Measurements from ENCODE around the gene CLEC20A.

Gene CLEC20A

DNA sequence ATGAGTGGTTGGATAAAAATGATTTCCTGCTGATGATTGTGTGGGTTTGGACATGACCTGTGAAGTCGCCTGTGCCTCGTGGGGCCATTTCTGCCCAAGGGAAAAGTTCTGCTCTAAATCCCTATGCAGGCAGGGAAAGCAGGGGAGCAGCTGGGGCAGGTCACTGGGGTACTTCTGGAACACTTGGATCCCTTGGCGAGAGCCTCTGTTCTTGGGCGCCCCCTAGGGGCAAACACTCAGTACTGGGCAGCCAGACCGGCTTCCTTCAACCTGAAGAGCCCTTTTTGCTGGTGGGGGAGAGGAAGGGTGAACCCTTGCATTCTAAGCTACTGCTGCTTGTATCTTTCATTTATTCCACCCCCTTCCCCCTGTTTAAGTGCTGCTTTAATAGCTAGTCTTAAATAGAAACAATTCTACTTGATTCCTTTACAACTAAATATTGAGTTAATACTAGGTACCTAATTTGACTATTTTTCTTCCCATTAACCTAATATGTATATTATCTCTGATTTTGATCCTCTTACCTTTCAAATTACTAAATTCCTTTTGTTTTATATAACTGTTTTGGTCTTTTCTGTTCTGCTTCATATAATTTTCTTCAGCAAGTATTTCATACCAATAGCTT lies 5.1 kb upstream of the CLEC20A start:
- TF ChIP-seq SIN3A (IDR thresholded peaks at IDR 0.05; ENCODE audit: borderline replicate concordance, insufficient read depth, low read length) = no peak
- no peak for TF ChIP-seq FOXP2 (optimal IDR thresholded peaks at IDR 0.05; ENCODE audit: borderline replicate concordance, extremely low read depth, extremely low read length, insufficient read depth)
- TF ChIP-seq, protein P1, sequence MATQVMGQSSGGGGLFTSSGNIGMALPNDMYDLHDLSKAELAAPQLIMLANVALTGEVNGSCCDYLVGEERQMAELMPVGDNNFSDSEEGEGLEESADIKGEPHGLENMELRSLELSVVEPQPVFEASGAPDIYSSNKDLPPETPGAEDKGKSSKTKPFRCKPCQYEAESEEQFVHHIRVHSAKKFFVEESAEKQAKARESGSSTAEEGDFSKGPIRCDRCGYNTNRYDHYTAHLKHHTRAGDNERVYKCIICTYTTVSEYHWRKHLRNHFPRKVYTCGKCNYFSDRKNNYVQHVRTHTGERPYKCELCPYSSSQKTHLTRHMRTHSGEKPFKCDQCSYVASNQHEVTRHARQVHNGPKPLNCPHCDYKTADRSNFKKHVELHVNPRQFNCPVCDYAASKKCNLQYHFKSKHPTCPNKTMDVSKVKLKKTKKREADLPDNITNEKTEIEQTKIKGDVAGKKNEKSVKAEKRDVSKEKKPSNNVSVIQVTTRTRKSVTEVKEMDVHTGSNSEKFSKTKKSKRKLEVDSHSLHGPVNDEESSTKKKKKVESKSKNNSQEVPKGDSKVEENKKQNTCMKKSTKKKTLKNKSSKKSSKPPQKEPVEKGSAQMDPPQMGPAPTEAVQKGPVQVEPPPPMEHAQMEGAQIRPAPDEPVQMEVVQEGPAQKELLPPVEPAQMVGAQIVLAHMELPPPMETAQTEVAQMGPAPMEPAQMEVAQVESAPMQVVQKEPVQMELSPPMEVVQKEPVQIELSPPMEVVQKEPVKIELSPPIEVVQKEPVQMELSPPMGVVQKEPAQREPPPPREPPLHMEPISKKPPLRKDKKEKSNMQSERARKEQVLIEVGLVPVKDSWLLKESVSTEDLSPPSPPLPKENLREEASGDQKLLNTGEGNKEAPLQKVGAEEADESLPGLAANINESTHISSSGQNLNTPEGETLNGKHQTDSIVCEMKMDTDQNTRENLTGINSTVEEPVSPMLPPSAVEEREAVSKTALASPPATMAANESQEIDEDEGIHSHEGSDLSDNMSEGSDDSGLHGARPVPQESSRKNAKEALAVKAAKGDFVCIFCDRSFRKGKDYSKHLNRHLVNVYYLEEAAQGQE (IDR thresholded peaks at IDR 0.05; ENCODE audit: insufficient read depth in 1 of 2, low read depth in 2 of 2, low read length in 2 of 2) = no peak
- no peak for TF ChIP-seq TAF1 (IDR thresholded peaks at IDR 0.05; ENCODE audit: borderline replicate concordance, insufficient read depth, low read length)
- TF ChIP-seq POLR2AphosphoS5 (IDR thresholded peaks at IDR 0.05; ENCODE audit: low read depth, low read length) = no peak

DNA sequence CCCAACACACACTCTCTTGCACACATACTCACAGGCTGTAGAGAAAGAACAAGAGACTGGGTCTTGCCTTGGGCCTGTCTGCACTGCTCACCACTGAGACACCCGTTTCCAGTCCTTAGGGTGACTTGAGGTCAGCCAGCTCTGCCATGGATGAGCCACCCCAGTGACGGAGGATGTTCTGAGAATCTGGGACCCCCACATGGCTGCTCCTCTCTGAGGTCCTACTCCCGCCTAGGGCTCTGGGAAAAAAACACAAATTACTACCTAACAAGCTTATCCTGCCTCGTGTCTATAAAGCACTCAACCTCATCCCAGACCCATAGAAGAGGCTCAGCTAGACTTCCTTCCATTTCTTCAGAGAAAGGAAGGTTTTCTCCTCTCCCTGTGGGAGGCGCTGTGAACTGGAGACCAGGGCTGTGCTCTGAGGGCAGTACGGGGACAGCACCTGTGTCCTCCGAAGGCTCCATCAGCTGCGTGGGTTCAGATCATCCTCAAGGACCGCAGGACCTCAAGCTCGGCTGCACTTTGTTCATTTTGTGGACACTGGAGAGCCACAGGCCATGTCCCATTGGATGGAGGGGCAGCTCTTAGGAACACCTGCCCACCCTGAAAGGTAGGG lies 4.3 kb upstream of the CLEC20A start:
- no peak for TF ChIP-seq POLR2AphosphoS5 (IDR thresholded peaks at IDR 0.05; ENCODE audit: low read depth, low read length)
- TF ChIP-seq, protein P1 (IDR thresholded peaks at IDR 0.05; ENCODE audit: insufficient read depth in 1 of 2, low read depth in 2 of 2, low read length in 2 of 2) = no peak

DNA sequence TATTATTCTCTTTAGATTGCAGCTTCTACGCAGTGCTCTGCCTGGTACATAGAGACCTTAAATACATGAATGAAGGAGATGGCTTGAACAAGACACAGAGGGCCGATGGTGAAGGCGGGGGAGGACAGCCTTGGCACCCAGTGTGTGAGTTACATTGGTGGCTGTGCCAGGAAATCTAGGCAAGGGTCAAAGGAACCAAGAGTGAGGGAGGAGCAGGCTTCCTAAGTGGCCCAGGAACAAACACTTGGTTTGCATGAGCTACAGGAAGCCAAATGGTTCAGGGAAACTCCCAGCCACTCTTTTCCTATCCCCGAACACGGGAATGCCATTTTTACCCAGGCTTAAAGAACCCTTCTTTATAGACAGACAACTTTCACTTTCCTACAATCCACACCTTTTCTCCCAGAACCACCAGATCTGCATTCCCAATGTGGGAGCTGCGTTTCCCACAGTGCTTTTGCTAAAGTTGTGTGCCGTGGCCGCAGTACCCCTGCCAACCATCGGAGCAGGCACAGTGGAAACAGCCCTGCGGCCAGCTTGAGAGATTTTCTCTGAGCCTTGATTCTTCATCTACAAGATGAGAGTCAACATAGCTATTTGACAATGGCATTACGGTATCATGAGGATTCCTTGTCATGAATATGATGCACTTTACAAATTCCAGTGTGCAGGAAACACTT lies 3.5 kb upstream of the CLEC20A start:
- no peak for TF ChIP-seq POLR2AphosphoS5 (IDR thresholded peaks at IDR 0.05; ENCODE audit: low read depth, low read length)
- no peak for TF ChIP-seq TAF1 (IDR thresholded peaks at IDR 0.05; ENCODE audit: borderline replicate concordance, insufficient read depth, low read length)
- no peak for TF ChIP-seq FOXP2 (optimal IDR thresholded peaks at IDR 0.05; ENCODE audit: borderline replicate concordance, extremely low read depth, extremely low read length, insufficient read depth)
- TF ChIP-seq, protein P1 (IDR thresholded peaks at IDR 0.05; ENCODE audit: insufficient read depth in 1 of 2, low read depth in 2 of 2, low read length in 2 of 2) = no peak
- TF ChIP-seq SIN3A (IDR thresholded peaks at IDR 0.05; ENCODE audit: borderline replicate concordance, insufficient read depth, low read length) = no peak

DNA sequence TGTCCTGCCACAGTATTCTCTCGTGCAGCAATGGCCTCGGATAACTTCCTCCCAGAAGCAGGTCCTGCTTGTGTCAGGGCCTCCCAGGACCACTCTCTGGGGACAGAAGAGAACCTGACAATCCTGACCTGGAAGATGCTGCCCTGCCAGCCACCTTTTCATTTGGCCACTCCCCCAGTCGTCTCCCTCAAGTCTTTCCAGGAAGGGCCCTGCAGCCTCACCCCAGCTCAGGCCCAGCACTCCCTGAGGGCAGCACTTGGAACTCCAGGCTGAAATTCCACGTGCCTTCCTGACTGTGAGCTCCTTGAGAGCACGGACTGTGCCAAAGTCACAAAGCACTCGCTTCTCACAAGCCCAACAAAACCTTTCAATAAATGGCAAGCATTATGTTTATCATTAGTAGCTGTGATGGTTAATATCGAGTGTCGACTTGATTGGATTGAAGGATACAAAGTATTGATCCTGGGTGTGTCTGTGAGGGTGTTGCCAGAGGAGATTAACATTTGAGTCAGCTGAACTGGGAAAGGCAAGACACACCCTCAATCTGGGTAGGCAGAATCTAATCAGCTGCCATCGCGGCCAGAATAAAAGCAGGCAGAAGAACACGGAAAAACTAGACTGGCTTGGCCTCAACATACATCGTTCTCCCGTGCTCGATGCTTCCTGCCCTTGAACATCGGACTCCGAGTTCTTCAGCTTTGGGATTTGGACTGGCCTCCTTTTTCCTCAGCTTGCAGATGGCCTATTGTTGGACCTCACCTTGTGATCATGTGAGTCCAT lies 2.3 kb upstream of the CLEC20A start:
- TF ChIP-seq, protein P1 (IDR thresholded peaks at IDR 0.05; ENCODE audit: insufficient read depth in 1 of 2, low read depth in 2 of 2, low read length in 2 of 2) = no peak
- no peak for TF ChIP-seq SIN3A (IDR thresholded peaks at IDR 0.05; ENCODE audit: borderline replicate concordance, insufficient read depth, low read length)

All from PFSK-1 (cell line).